ENCODE data around the gene EPHA6. TPM values are rescaled to one million over a fixed set of nuclear protein-coding genes. Genes with fewer than 3 reads are reported as not detected.

EPHA6 gene
- total RNA-seq, 1 experiment from 2014 or later: 0.61 TPM

- no peaks in the 10 kb centered on the region for H3K4me1 ChIP-seq (ENCODE audit: insufficient read depth, low read length)
- H3K18ac ChIP-seq (ENCODE audit: insufficient read length, low read depth, low read length): no peak overlapping the region
- no peaks in the 10 kb centered on the region for H3K9me3 Mint-ChIP-seq
- no peak overlapping the region for H3K27ac Mint-ChIP-seq
- TF ChIP-seq CTCF (conservative IDR thresholded peaks at IDR 0.05): no peak; the same call in 2 of the 3 replicates
- H3T11ph ChIP-seq (ENCODE audit: low read length): no peak overlapping the region
- no peak overlapping the region for H4K8ac ChIP-seq (replicated peaks; ENCODE audit: insufficient read length, low read depth, low read length)
- H2BK120ac ChIP-seq (ENCODE audit: low read depth, low read length, poor library complexity, severe bottlenecking): no peak overlapping the region
- no peak overlapping the region for H2BK5ac ChIP-seq (ENCODE audit: insufficient read length, low read length)
- no peak overlapping the region for H3K14ac ChIP-seq (ENCODE audit: insufficient read depth, low read length)
- no peak overlapping the region for H4K5ac ChIP-seq (ENCODE audit: insufficient read length, low read depth, low read length)
- no peaks in the 10 kb centered on the region for H3K27me3 ChIP-seq (ENCODE audit: insufficient read depth, low read length)
- H3K79me2 ChIP-seq (ENCODE audit: insufficient read depth, low read length): no peaks in the 10 kb centered on the region
- no peak overlapping the region for H3K56ac ChIP-seq (ENCODE audit: insufficient read length, low read depth, low read length)
- WGBS (ENCODE audit: extremely low coverage, insufficient read length, low lambda C conversion rate): no CpG with 5 or more reads among the region's 2 CpGs
- no peaks in the 10 kb centered on the region for H3K23me2 ChIP-seq (ENCODE audit: insufficient read length, low read depth, low read length, poor library complexity, severe bottlenecking)
- no peak overlapping the region for H3K4ac ChIP-seq (ENCODE audit: low read depth, low read length)
- H3K27me3 Mint-ChIP-seq (ENCODE audit: low read depth): no peaks in the 10 kb centered on the region
- H2BK20ac ChIP-seq (ENCODE audit: low read depth, low read length, poor library complexity, severe bottlenecking): no peak overlapping the region
- no peak overlapping the region for H2BK15ac ChIP-seq (ENCODE audit: low read depth, low read length)
- H3K27ac ChIP-seq (ENCODE audit: insufficient read length, low read depth, low read length): no peak overlapping the region
- H3K9me3 ChIP-seq (ENCODE audit: control insufficient read depth, low read depth, low read length): no peaks in the 10 kb centered on the region
- no peak overlapping the region for H3K9ac ChIP-seq (ENCODE audit: extremely low read depth, insufficient read length, low read length)
- DNase-seq: no peak
- no peak overlapping the region for H3K23ac ChIP-seq (ENCODE audit: insufficient read length, low read depth, low read length)
- H4K91ac ChIP-seq (ENCODE audit: insufficient read length, low read depth, low read length): no peak overlapping the region
- H3K79me1 ChIP-seq (ENCODE audit: insufficient read depth, low read depth, low read length, poor library complexity, severe bottlenecking): no peaks in the 10 kb centered on the region
- no peak overlapping the region for H2AFZ ChIP-seq (ENCODE audit: low read length)
- H2BK12ac ChIP-seq (ENCODE audit: insufficient read length, low read depth, low read length): no peak overlapping the region
- no peaks in the 10 kb centered on the region for H4K20me1 ChIP-seq (ENCODE audit: control insufficient read depth, insufficient read depth, insufficient read length)
- H3K4me1 Mint-ChIP-seq: peaks cover 0 to 2% of the 10 kb centered on the region in 2 experiments; a peak in 2 of 4 replicates
- no peak overlapping the region for H2AK5ac ChIP-seq (ENCODE audit: insufficient read length, low read length)
- no peak overlapping the region for H3K4me2 ChIP-seq (ENCODE audit: insufficient read depth, insufficient read length, low read length)
- no peaks in the 10 kb centered on the region for H3K36me3 Mint-ChIP-seq (ENCODE audit: insufficient read depth in 1 of 3, low read depth in 3 of 3)
- no peak overlapping the region for H3K4me3 Mint-ChIP-seq
These were observed 38.5 kb downstream of the EPHA6 start for GRCh38 chr3:96852849-96853248.
